ACC112 (cell line): ENCODE measurements around the gene TACSTD2.
"Not testable (repeated sequence)": the region's sequence is repeated elsewhere in the genome, so short reads cannot be mapped to it uniquely, and the experiment has no call there.

Source experiments
- H2AFZ ChIP-seq: fragments of 200-600 bp; sonication (generic); one replicate; pipeline ENCODE4 v1.6.0; 2017; ENCODE audit warnings: antibody characterized with exemption, low read length; ENCODE audit not compliant: unreplicated experiment
- H3K27ac ChIP-seq: fragments of 200-600 bp; sonication (generic); 2 replicates; pipeline ENCODE4 v1.5.1; 2014; ENCODE audit warnings: low read depth, mild to moderate bottlenecking, antibody characterized with exemption, low read length, moderate library complexity
- H3K27me3 ChIP-seq: fragments of 200-600 bp; sonication (generic); 2 replicates; pipeline ENCODE4 v1.6.1; 2014; ENCODE audit warnings: mild to moderate bottlenecking, antibody characterized with exemption, low read length, moderate library complexity, mixed read lengths; ENCODE audit not compliant: insufficient read depth
- H3K36me3 ChIP-seq: fragments of 200-600 bp; sonication (generic); 2 replicates; pipeline ENCODE4 v1.6.1; 2016; ENCODE audit warnings: mild to moderate bottlenecking, antibody characterized with exemption, low read length, moderate library complexity, mixed read lengths; ENCODE audit not compliant: insufficient read depth
- H3K4me1 ChIP-seq: fragments of 200-600 bp; sonication (generic); one replicate; pipeline ENCODE4 v1.6.1; 2016; ENCODE audit warnings: low read length, mixed read lengths; ENCODE audit not compliant: insufficient read depth, unreplicated experiment, control insufficient read depth
- H3K4me3 ChIP-seq: fragments of 200-600 bp; sonication (generic); 2 replicates; pipeline ENCODE4 v1.5.1; 2014; ENCODE audit warnings: mild to moderate bottlenecking, low read depth, low read length
- H3K79me2 ChIP-seq: fragments of 200-600 bp; sonication (generic); one replicate; pipeline ENCODE4 v1.6.0; 2016; ENCODE audit warnings: low read length; ENCODE audit not compliant: control insufficient read depth, unreplicated experiment, insufficient read depth

TACSTD2 gene

DNA sequence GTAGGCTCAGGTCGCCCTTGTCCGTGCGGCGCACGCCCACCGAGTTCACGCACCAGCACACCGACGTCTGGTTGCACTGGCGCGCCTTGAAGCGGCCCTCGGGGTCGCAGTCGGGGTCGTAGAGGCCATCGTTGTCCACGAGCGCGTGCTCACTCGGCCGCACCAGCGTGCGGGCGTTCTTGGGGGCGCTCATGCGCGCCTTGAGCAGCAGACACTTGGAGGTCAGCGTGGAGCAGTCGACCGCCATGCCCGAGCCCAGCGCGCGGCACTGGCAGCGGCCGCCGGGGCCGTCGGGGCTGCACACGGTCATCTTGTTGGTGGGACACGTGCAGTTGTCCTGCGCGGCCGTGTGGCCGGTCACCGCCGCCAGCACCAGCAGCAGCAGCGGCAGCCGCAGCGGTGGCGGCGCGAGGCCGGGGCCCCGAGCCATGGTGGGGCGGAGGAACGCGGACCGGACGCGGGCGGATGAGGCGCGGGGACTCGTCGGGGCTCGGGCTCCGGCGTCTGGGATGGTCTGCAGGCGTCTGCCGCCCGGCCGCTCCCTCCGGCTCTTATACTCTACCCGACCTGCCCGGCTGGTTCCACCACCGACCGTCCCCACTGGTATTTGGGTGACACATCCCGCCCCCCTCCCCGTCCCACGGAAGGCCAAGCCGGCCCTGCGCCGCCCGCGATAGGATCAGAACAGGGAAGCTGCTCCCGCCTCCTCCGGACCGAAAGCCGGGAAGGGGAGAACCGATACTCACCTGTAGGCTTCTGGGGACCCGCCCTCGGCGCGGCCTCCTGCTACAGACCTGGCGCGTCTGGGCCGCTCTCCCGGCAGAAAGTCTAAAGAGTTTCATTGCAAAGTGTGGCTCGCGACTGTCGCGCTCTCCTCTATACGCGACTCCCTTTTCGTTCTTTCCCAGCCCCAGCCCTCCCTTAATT lies at the start of gene TACSTD2:
TACSTD2 (minus strand) TSS at position 526 of the 927 bp plus-strand sequence; CDS start at position 430, 96 bp downstream.
- peak within 1 kb of the TSS; percentile 66 for H2AFZ ChIP-seq
- no peaks in the 10 kb centered on the region for H3K4me1 ChIP-seq
- H3K36me3 ChIP-seq, result no peaks in the 10 kb centered on the region
- H3K27me3 ChIP-seq, result peaks cover 50% of the 10 kb centered on the region
- no peaks in the 10 kb centered on the region for H3K79me2 ChIP-seq
- peak within 1 kb of the TSS; percentile 81 for H3K4me3 ChIP-seq
- no peak within 1 kb of the TSS for H3K27ac ChIP-seq

DNA sequence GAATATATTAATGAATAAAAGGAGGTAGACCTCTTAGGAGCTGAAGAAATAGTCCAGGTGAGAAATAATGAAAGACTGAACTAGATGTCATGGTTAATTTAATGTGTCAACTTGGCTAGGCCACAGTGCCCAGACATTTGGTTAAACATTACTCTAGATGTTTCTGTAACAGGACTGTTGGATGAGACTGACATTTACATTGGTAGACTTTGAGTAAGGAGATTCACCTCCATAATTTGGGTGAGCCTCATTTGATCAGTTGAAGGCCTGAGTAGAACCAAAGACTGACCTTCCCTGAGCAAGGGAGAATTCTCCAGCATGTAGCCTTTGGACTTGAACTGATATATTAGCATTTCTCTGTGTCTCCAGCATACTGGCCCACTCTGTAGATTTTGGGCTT lies 49.2 kb upstream of the TACSTD2 start:
- H3K4me3 ChIP-seq, result no peak overlapping the region
- no peaks in the 10 kb centered on the region for H3K27me3 ChIP-seq
- H3K79me2 ChIP-seq, result no peaks in the 10 kb centered on the region
- H2AFZ ChIP-seq, result no peak overlapping the region
- H3K36me3 ChIP-seq, result no peaks in the 10 kb centered on the region
- no peaks in the 10 kb centered on the region for H3K4me1 ChIP-seq
- no peak overlapping the region for H3K27ac ChIP-seq

- not testable (repeated sequence) for H2AFZ ChIP-seq, H3K27me3 ChIP-seq, H3K79me2 ChIP-seq, H3K27ac ChIP-seq, H3K36me3 ChIP-seq, H3K4me3 ChIP-seq
- peaks cover 14% of the 10 kb centered on the region for H3K4me1 ChIP-seq
These were observed 46.2 kb upstream of the TACSTD2 start for GRCh38 chr1:58623259-58623658.

- H3K4me1 ChIP-seq, result peaks cover 20% of the 10 kb centered on the region
- no peaks in the 10 kb centered on the region for H3K79me2 ChIP-seq
- no peak overlapping the region for H3K27ac ChIP-seq
- H2AFZ ChIP-seq, result no peak overlapping the region
- H3K4me3 ChIP-seq, result no peak overlapping the region
- H3K27me3 ChIP-seq, result no peaks in the 10 kb centered on the region
- H3K36me3 ChIP-seq, result no peaks in the 10 kb centered on the region
These were observed 45.5 kb upstream of the TACSTD2 start for GRCh38 chr1:58622571-58622970.

GRCh38 chr1:58621391-58621790 lies 44.3 kb upstream of the TACSTD2 start:
- H3K79me2 ChIP-seq, result no peaks in the 10 kb centered on the region
- no peaks in the 10 kb centered on the region for H3K27me3 ChIP-seq
- peaks cover 21% of the 10 kb centered on the region for H3K4me1 ChIP-seq
- no peaks in the 10 kb centered on the region for H3K36me3 ChIP-seq
- H3K27ac ChIP-seq, result no peak overlapping the region
- H3K4me3 ChIP-seq, result no peak overlapping the region
- H2AFZ ChIP-seq, result no peak overlapping the region

- no peak overlapping the region for H2AFZ ChIP-seq
- peaks cover 21% of the 10 kb centered on the region for H3K4me1 ChIP-seq
- H3K27ac ChIP-seq, result no peak overlapping the region
These were observed 43.9 kb upstream of the TACSTD2 start for GRCh38 chr1:58620926-58621325.

GRCh38 chr1:58620259-58620658 lies 43.2 kb upstream of the TACSTD2 start:
- no peaks in the 10 kb centered on the region for H3K36me3 ChIP-seq
- no peaks in the 10 kb centered on the region for H3K79me2 ChIP-seq
- H3K4me3 ChIP-seq, result no peak overlapping the region
- H2AFZ ChIP-seq, result no peak overlapping the region
- peaks cover 21% of the 10 kb centered on the region for H3K4me1 ChIP-seq
- H3K27ac ChIP-seq, result no peak overlapping the region
- no peaks in the 10 kb centered on the region for H3K27me3 ChIP-seq

More at GRCh38 chr1:58620926-58621325, 43.9 kb upstream of the TACSTD2 start:
- Histone ChIP-seq H3K36me3 (no peaks in the 10 kb centered on the region), H3K27me3 (no peaks in the 10 kb centered on the region), H3K79me2 (no peaks in the 10 kb centered on the region), H3K4me3 (no peak overlapping the region)

- no peak overlapping the region for H2AFZ ChIP-seq
- H3K27me3 ChIP-seq, result no peaks in the 10 kb centered on the region
- no peak overlapping the region for H3K4me3 ChIP-seq
- peaks cover 21% of the 10 kb centered on the region for H3K4me1 ChIP-seq
- no peak overlapping the region; the same call in 1 of the 2 replicates for H3K27ac ChIP-seq
- no peaks in the 10 kb centered on the region for H3K79me2 ChIP-seq
- no peaks in the 10 kb centered on the region for H3K36me3 ChIP-seq
These were observed 42.4 kb upstream of the TACSTD2 start for GRCh38 chr1:58619286-58620054.

- Histone ChIP-seq H3K4me1 (peaks cover 21% of the 10 kb centered on the region), H3K79me2 (no peaks in the 10 kb centered on the region), H3K36me3 (no peaks in the 10 kb centered on the region), H3K27me3 (no peaks in the 10 kb centered on the region), H3K4me3 (no peak overlapping the region), H3K27ac (peak overlapping the region; percentile 77), H2AFZ (no peak overlapping the region)
These were observed 41.3 kb upstream of the TACSTD2 start for GRCh38 chr1:58618303-58618702.

DNA sequence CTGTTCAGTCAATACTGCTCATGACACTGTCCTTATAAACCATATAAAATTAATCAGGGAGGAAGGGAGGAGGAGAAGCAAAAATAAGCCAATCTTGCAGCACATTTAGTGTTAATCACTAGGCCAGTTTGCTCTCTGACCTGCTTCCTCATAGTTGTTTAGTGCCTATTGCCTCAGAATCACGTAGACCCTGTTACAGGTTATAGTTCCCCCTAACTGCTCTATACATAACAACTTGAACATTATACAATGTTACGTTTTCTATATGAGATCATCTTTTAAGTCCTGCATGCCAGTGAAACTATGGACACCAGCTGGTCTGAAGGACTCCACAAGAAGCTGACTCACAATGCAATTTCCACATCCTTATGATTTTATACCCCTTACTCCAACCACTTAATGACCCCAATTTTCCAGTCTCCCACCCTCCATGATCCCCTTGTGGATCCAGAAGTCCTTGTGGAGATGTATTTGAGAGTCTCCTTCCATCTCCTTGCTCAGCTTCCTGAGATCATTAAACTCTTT lies 34.9 kb upstream of the TACSTD2 start:
- Histone ChIP-seq H2AFZ (no peak overlapping the region), H3K4me1 (no peaks in the 10 kb centered on the region), H3K27me3 (no peaks in the 10 kb centered on the region), H3K79me2 (no peaks in the 10 kb centered on the region), H3K4me3 (no peak overlapping the region), H3K27ac (no peak overlapping the region), H3K36me3 (no peaks in the 10 kb centered on the region)
